ENCODE results near the gene HOXA11. TPM values are rescaled to one million over a fixed set of nuclear protein-coding genes. Genes with fewer than 3 reads are reported as not detected.

Gene HOXA11
- total and polyA plus RNA-seq, 7 experiments from 2014 or later: not detected

- no peak for ATAC-seq
- Mint-ChIP-seq H3K9me3 (peaks cover 0 to 19% (median 0%) of the 10 kb centered on the region in 11 donors), H3K27me3 (peaks cover 67 to 90% (median 71%) of the 10 kb centered on the region in 5 donors), H3K36me3 (peaks cover 0 to 5% (median 5%) of the 10 kb centered on the region in 5 donors), H3K27ac (peak overlapping the region in 8 of 9 donors; percentile 5 to 69 (median 54)), H3K4me1 (peaks cover 20 to 59% (median 30%) of the 10 kb centered on the region in 7 donors), H3K4me3 (peak overlapping the region in 4 of 10 donors; percentile 3 to 61 (median 46))
- H3K9me3 ChIP-seq (ENCODE audit: control insufficient read depth in 2 of 3, low read length in 3 of 3): no peaks in the 10 kb centered on the region
- intact Hi-C loops (cut with micrococcal nuclease): loop anchor here (5.0 kb wide), 5 partner anchors 33 to 1212 kb away; partner anchors contain the start of genes EVX1 (in 1 of the 2) and SNX10 (in 1 of the 2)
- H3K27me3 ChIP-seq (ENCODE audit: control insufficient read depth in 2 of 2, insufficient read depth in 2 of 2, low read length in 2 of 2): peaks cover 42 to 68% of the 10 kb centered on the region in 2 donors
- H3K4me3 ChIP-seq (ENCODE audit: low read length): no peak overlapping the region
- no peaks in the 10 kb centered on the region for H3K36me3 ChIP-seq (ENCODE audit: control insufficient read depth in 2 of 3, insufficient read depth in 3 of 3, low read length in 3 of 3)
- ChIA-PET POLR2A (no interaction called here), CTCF (interaction anchor here (0.6 kb wide), 1 partner anchor 116 kb away, joined by 3 read pairs; no protein-coding TSS in a partner anchor)
- DNase-seq: no peak
- peaks cover 14 to 49% of the 10 kb centered on the region in 2 donors for H3K4me1 ChIP-seq (ENCODE audit: control insufficient read depth in 2 of 2, insufficient read depth in 2 of 2, low read length in 2 of 2)
- H3K27ac ChIP-seq (ENCODE audit: low read depth, low read length): no peak overlapping the region
Measured at GRCh38 chr7:27164045-27164366, 21.0 kb downstream of the HOXA11 start.

GRCh38 chr7:27163288-27164044 is 21.6 kb downstream of the HOXA11 start:
- H3K9me3 Mint-ChIP-seq: peaks cover 0 to 15% (median 0%) of the 10 kb centered on the region in 11 donors
- peak overlapping the region in 3 of 10 donors; percentile 3 to 61 (median 48) for H3K4me3 Mint-ChIP-seq
- POLR2A ChIA-PET: no interaction called here
- Histone ChIP-seq H3K9me3 (ENCODE audit: control insufficient read depth in 2 of 3, low read length in 3 of 3) (no peaks in the 10 kb centered on the region), H3K4me3 (ENCODE audit: low read length) (no peak overlapping the region), H3K4me1 (ENCODE audit: control insufficient read depth in 2 of 2, insufficient read depth in 2 of 2, low read length in 2 of 2) (peaks cover 14 to 45% of the 10 kb centered on the region in 2 donors), H3K27ac (ENCODE audit: low read depth, low read length) (no peak overlapping the region), H3K27me3 (ENCODE audit: control insufficient read depth in 2 of 2, insufficient read depth in 2 of 2, low read length in 2 of 2) (peaks cover 40 to 68% of the 10 kb centered on the region in 2 donors), H3K36me3 (ENCODE audit: control insufficient read depth in 2 of 3, insufficient read depth in 3 of 3, low read length in 3 of 3) (no peaks in the 10 kb centered on the region)
- H3K4me1 Mint-ChIP-seq: peaks cover 15 to 59% (median 28%) of the 10 kb centered on the region in 7 donors
- peaks cover 67 to 90% (median 71%) of the 10 kb centered on the region in 5 donors for H3K27me3 Mint-ChIP-seq
- ATAC-seq: no peak
- intact Hi-C loops (cut with micrococcal nuclease): loop anchor here (5.0 kb wide), 5 partner anchors 34 to 1211 kb away; partner anchors contain the start of genes EVX1 (in 1 of the 2) and SNX10 (in 1 of the 2)
- DNase-seq: no peak
- H3K36me3 Mint-ChIP-seq: peaks cover 0 to 5% (median under 1%) of the 10 kb centered on the region in 5 donors
- CTCF ChIA-PET: interaction anchor here (0.6 to 3.4 kb wide), 4 partner anchors 14 to 1270 kb away, joined by 3 to 42 read pairs (median 6); no protein-coding TSS in a partner anchor
- H3K27ac Mint-ChIP-seq: peak overlapping the region in 8 of 9 donors; percentile 19 to 69 (median 55)

- Mint-ChIP-seq H3K27me3 (peaks cover 69 to 90% (median 72%) of the 10 kb centered on the region in 5 donors), H3K4me1 (peaks cover 20 to 59% (median 34%) of the 10 kb centered on the region in 7 donors), H3K9me3 (peaks cover 0 to 13% (median 0%) of the 10 kb centered on the region in 11 donors), H3K36me3 (peaks cover 0 to 5% (median 0%) of the 10 kb centered on the region in 5 donors), H3K4me3 (no peak overlapping the region), H3K27ac (no peak overlapping the region)
- Histone ChIP-seq H3K36me3 (ENCODE audit: control insufficient read depth in 2 of 3, insufficient read depth in 3 of 3, low read length in 3 of 3) (no peaks in the 10 kb centered on the region), H3K27me3 (ENCODE audit: control insufficient read depth in 2 of 2, insufficient read depth in 2 of 2, low read length in 2 of 2) (peaks cover 33 to 68% of the 10 kb centered on the region in 2 donors), H3K4me3 (ENCODE audit: low read length) (no peak overlapping the region), H3K27ac (ENCODE audit: low read depth, low read length) (no peak overlapping the region), H3K9me3 (ENCODE audit: control insufficient read depth in 2 of 3, low read length in 3 of 3) (no peaks in the 10 kb centered on the region), H3K4me1 (ENCODE audit: control insufficient read depth in 2 of 2, insufficient read depth in 2 of 2, low read length in 2 of 2) (peaks cover 18 to 45% of the 10 kb centered on the region in 2 donors)
- intact Hi-C loops (cut with micrococcal nuclease): loop anchor here (5.0 kb wide), 5 partner anchors 35 to 1210 kb away; partner anchors contain the start of genes EVX1 (in 1 of the 2) and SNX10 (in 1 of the 2)
- DNase-seq (no peak), ATAC-seq (no peak)
- ChIA-PET POLR2A (no interaction called here), CTCF (interaction anchor here (0.6 to 3.4 kb wide), 9 partner anchors 10 to 1269 kb away, joined by 3 to 42 read pairs (median 5); partner anchors contain the start of gene HOXA3)
Measured at GRCh38 chr7:27162561-27163287, 22.3 kb downstream of the HOXA11 start.

- H3K9me3 ChIP-seq (ENCODE audit: control insufficient read depth in 2 of 3, low read length in 3 of 3): no peaks in the 10 kb centered on the region
- H3K36me3 Mint-ChIP-seq: peaks cover 0 to 5% (median 0%) of the 10 kb centered on the region in 5 donors
- H3K4me1 Mint-ChIP-seq: peaks cover 13 to 53% (median 33%) of the 10 kb centered on the region in 7 donors
- DNase-seq (no peak), ATAC-seq (no peak)
- CTCF ChIA-PET: interaction anchor here (0.9 to 3.4 kb wide), 9 partner anchors 12 to 1269 kb away, joined by 3 to 42 read pairs (median 5); no protein-coding TSS in a partner anchor
- H3K27me3 Mint-ChIP-seq: peaks cover 69 to 90% (median 72%) of the 10 kb centered on the region in 5 donors
- no peak overlapping the region for H3K4me3 ChIP-seq (ENCODE audit: low read length)
- POLR2A ChIA-PET: interaction anchor here (1.1 kb wide), 1 partner anchor 479 kb away, joined by 6 read pairs; no protein-coding TSS in a partner anchor
- intact Hi-C loops (cut with micrococcal nuclease): loop anchor here (1.0 to 5.0 kb wide), 16 partner anchors 11 to 1301 kb away; partner anchors contain the start of genes EVX1 (in 1 of the 2) and SNX10 (in 1 of the 2)
- no peaks in the 10 kb centered on the region for H3K36me3 ChIP-seq (ENCODE audit: control insufficient read depth in 2 of 3, insufficient read depth in 3 of 3, low read length in 3 of 3)
- H3K27ac Mint-ChIP-seq: no peak overlapping the region
- H3K27me3 ChIP-seq (ENCODE audit: control insufficient read depth in 2 of 2, insufficient read depth in 2 of 2, low read length in 2 of 2): peaks cover 26 to 66% of the 10 kb centered on the region in 2 donors
- peak overlapping the region in 2 of 10 donors; percentile 48 to 58 for H3K4me3 Mint-ChIP-seq
- peaks cover 0 to 15% (median 0%) of the 10 kb centered on the region in 11 donors for H3K9me3 Mint-ChIP-seq
- H3K4me1 ChIP-seq (ENCODE audit: control insufficient read depth in 2 of 2, insufficient read depth in 2 of 2, low read length in 2 of 2): peaks cover 18 to 43% of the 10 kb centered on the region in 2 donors
- no peak overlapping the region for H3K27ac ChIP-seq (ENCODE audit: low read depth, low read length)
Measured at GRCh38 chr7:27161721-27162560, 23.1 kb downstream of the HOXA11 start.

GRCh38 chr7:27161214-27161720 is 23.8 kb downstream of the HOXA11 start:
- Histone ChIP-seq H3K4me1 (ENCODE audit: control insufficient read depth in 2 of 2, insufficient read depth in 2 of 2, low read length in 2 of 2) (peaks cover 21 to 38% of the 10 kb centered on the region in 2 donors), H3K27ac (ENCODE audit: low read depth, low read length) (no peak overlapping the region), H3K27me3 (ENCODE audit: control insufficient read depth in 2 of 2, insufficient read depth in 2 of 2, low read length in 2 of 2) (peaks cover 23 to 61% of the 10 kb centered on the region in 2 donors), H3K9me3 (ENCODE audit: control insufficient read depth in 2 of 3, low read length in 3 of 3) (no peaks in the 10 kb centered on the region), H3K4me3 (ENCODE audit: low read length) (peak overlapping the region; percentile 81), H3K36me3 (ENCODE audit: control insufficient read depth in 2 of 3, insufficient read depth in 3 of 3, low read length in 3 of 3) (no peaks in the 10 kb centered on the region)
- ATAC-seq (peak; percentile 46), DNase-seq (no peak)
- ChIA-PET CTCF (interaction anchor here (0.5 to 3.4 kb wide), 17 partner anchors 12 to 1268 kb away, joined by 3 to 42 read pairs (median 4); no protein-coding TSS in a partner anchor), POLR2A (interaction anchor here (1.0 to 1.1 kb wide), 5 partner anchors 17 to 1267 kb away, joined by 3 to 6 read pairs (median 3); no protein-coding TSS in a partner anchor)
- Mint-ChIP-seq H3K4me3 (peak overlapping the region; percentile 71 to 84 (median 78)), H3K9me3 (peaks cover 0 to 16% (median 0%) of the 10 kb centered on the region in 11 donors), H3K4me1 (peaks cover 13 to 51% (median 35%) of the 10 kb centered on the region in 7 donors), H3K27me3 (peaks cover 65 to 88% (median 75%) of the 10 kb centered on the region in 5 donors), H3K27ac (no peak overlapping the region), H3K36me3 (peaks cover 0 to 5% (median 0%) of the 10 kb centered on the region in 5 donors)
- intact Hi-C loops (cut with micrococcal nuclease): loop anchor here (1.0 to 5.0 kb wide), 16 partner anchors 11 to 1300 kb away; partner anchors contain the start of genes EVX1 (in 1 of the 2) and SNX10 (in 1 of the 2)

Measured in naive thymus-derived CD4-positive, alpha-beta T cell (primary cell).